ENCODE results near the gene CLTC. TPM values are rescaled to one million over a fixed set of nuclear protein-coding genes. Genes with fewer than 3 reads are reported as not detected.

CLTC gene
- total RNA-seq, 2 experiments from 2014 or later = 181 to 183 TPM

GRCh38 chr17:59707971-59708430, 88.3 kb downstream of the CLTC start:
- ChIA-PET POLR2A (interaction anchor here (0.5 to 1.8 kb wide), 7 partner anchors 40 to 472 kb away, joined by 3 to 9 read pairs (median 4); partner anchors contain the start of gene CLTC), CTCF (interaction anchor here (0.6 to 1.5 kb wide), 4 partner anchors 38 to 152 kb away, joined by 3 to 5 read pairs (median 4); no protein-coding TSS in a partner anchor)

GRCh38 chr17:59711936-59712335, 92.2 kb downstream of the CLTC start:
- ChIA-PET POLR2A (no interaction called here), CTCF (no interaction called here)

DNA sequence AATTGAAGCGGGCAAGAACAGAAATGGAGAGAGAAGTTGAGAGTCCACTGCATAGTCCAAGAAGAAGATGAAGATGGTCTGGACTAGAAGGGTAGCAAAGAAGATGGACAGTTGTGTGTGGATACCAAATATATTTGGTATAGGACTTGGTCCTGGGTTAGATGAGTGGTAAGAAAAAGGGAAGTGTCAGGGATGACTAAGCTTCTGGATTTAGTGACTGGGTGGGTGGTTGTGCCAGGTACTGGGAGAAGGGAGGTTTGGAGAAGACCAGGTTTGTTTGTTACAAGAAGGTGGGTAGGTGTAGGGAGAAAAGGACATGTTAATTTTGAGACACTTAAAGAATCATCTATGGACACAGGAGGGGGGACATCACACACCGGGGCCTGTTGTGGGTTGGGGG, 93.2 kb downstream of the CLTC start:
- POLR2A ChIA-PET = no interaction called here
- CTCF ChIA-PET = no interaction called here

GRCh38 chr17:59714255-59714654, 94.6 kb downstream of the CLTC start:
- ChIA-PET POLR2A (no interaction called here), CTCF (interaction anchor here (0.7 kb wide), 1 partner anchor 10 kb away, joined by 4 read pairs; no protein-coding TSS in a partner anchor)

DNA sequence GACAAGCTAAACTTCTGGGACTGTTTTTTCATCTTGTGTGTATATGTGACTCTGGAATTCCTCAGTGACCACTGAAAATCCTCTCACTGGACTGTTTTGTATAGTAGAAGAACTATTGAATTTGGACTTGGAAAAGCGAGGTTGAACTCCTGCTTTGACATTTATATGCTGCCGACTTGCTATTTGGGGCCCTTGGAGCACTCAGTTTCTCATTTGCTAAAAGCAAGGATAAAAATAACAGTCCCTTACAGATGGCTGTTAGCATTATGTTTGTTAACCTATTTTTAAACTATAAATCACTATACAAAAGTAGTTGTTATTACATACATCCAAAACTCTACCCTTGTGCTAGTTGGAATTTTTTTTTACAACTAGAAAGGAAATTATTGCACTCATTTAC, 96.7 kb downstream of the CLTC start:
- POLR2A ChIA-PET = no interaction called here
- CTCF ChIA-PET = no interaction called here

DNA sequence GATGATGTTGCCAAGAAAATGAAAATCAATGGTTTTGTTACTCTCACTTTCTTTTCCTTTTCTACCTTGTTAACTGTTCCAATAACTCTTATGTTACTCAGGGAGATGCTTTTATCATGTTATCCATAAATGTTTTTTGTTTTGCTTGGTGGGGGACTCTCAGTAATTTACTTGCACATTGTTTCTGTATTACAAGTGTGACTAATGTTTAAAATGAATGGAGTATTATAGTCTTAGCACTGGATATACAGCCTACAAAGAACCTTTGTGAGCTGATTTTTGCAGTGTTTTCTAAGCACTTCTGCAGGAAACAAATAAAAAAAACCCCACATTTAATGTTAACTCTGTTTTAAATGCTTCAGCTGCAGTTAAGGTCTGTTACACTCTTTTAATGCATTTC, 99.8 kb downstream of the CLTC start:
- CTCF ChIA-PET = no interaction called here
- POLR2A ChIA-PET = no interaction called here

DNA sequence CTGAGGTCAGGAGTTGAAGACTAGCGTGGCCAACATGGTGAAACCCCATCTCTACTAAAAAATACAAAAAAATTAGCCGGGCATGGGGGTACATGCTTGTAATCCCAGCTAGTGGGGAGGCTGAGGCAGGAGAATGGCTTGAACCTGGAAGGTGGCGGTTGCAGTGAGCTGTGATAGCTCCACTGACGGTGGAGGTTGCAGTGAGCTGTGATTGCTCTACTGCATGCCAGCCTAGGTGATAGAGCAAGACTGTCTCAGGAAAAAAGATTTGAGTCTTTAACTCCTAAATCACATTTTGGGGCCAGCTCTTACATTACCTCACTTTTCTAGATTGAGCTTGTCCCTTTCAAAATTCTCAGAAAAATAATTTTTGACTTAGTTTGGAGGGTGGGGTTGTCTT, 102.9 kb downstream of the CLTC start:
- ChIA-PET POLR2A (no interaction called here), CTCF (no interaction called here)

DNA sequence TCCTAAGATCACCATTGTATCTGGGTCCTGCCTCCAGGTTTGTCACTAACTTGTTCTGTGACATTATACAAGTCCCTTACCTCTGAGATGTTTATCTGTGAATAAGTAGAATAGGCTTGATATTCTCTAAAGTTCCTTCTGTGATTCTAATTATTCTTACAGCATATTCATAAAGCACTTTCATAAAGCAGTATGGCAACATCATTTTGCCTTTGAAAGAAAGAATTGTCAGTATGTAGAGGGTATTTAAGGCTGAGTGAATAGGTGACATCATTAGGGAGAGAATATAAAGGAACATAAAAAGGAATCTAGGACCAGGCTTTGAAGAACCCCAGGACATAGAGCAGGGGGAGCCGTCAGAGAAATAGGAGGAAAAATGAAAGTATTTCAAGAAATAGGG, 103.3 kb downstream of the CLTC start:
- ChIA-PET POLR2A (no interaction called here), CTCF (no interaction called here)

GRCh38 chr17:59723607-59724006, 103.9 kb downstream of the CLTC start:
- ChIA-PET POLR2A (no interaction called here), CTCF (interaction anchor here (1.0 kb wide), 1 partner anchor 194 kb away, joined by 3 read pairs; no protein-coding TSS in a partner anchor)

DNA sequence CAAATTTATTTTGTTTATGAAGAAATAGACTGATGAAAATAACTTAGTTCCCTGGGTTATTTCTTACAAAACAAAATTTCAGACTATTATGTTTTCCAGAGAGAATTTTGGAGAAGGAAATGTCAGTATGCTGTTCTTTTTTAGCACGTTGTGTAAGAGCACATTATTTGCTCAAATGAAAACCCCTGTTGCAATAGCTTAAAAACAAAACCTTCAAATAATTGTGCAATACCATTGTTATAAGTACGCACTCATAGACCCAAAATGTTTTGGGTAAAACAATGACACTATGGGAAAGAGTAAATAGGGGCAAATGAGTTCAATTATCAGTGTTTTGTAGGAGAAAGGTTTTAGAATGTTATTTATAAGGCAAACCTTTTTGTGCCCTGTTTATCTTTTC, 106.0 kb downstream of the CLTC start:
- ChIA-PET POLR2A (no interaction called here), CTCF (interaction anchor here (0.9 kb wide), 1 partner anchor 134 kb away, joined by 3 read pairs; no protein-coding TSS in a partner anchor)

GRCh38 chr17:59727817-59728533, 108.3 kb downstream of the CLTC start:
- ChIA-PET CTCF (no interaction called here), POLR2A (interaction anchor here (0.7 kb wide), 1 partner anchor 126 kb away, joined by 3 read pairs; no protein-coding TSS in a partner anchor)

DNA sequence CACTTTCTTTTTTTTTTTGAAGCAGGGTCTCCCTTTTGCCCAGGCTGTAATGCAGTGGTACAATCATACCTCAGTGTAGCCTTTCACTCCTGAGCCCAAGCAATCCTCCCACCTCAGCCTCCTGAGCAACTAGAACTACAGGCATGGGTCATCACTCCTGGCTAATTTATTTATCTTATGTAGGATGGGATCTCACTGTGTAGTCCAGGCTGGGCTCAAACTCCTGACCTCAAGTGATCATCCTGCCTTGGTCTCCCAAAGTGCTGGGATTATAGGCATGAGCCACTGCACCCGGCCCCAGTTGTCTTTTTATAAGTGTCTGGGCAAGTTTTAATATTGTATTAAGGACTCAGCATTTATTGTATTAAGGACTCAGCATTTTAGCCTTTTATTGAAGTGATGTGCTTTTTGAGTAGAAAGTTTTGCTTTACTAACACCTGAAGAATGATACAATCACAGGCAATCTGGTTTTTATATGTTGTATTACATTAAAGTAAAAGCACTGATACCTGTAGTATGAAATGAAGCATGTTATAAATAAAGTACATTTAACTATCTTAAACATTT, 110.7 kb downstream of the CLTC start:
- ChIA-PET POLR2A (no interaction called here), CTCF (no interaction called here)

DNA sequence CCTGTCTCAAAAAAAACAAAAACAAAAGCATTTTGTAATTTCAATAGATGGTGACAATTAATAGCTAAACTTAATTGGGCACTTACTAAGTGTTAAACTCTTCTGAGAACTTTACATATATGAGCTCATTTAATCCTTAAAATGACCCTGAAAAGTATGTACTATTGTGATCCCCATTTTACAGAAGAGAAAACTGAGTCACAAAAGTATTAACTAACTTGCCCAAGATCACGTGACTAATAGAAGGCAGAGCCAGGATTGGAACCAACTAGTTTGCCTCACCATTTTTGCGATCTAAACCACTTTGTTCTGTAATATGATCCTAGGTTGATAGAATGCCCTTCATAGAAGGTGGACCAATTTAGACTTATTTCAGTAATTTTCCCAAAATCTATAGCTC, 114.0 kb downstream of the CLTC start:
- ChIA-PET CTCF (interaction anchor here (0.6 to 1.4 kb wide), 4 partner anchors 13 to 502 kb away, joined by 3 to 6 read pairs (median 4); no protein-coding TSS in a partner anchor), POLR2A (interaction anchor here (0.5 kb wide), 1 partner anchor 973 kb away, joined by 5 read pairs; no protein-coding TSS in a partner anchor)

DNA sequence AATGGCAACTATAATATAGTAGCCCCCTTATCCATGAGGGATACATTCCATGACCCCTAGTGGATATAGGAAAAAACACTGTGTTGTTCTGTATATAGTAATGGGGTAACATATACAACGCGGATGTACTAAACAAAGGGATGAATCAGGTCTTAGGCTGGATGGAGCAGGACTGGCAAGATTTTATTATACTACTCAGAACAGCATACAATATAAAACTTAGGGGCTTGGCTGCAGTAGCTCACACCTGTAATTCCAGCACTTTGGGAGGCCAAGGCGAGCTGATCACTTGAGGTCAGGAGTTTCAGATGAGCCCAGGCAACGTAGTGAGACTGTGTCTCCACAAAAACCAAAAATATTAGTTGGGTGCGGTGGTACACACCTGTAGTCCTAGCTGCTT, 114.5 kb downstream of the CLTC start:
- ChIA-PET CTCF (interaction anchor here (0.6 to 1.4 kb wide), 4 partner anchors 12 to 306 kb away, joined by 3 to 6 read pairs (median 4); no protein-coding TSS in a partner anchor), POLR2A (no interaction called here)

- CTCF ChIA-PET = no interaction called here
These were observed 117.6 kb downstream of the CLTC start for GRCh38 chr17:59737324-59737723.

GRCh38 chr17:59743842-59744241, 124.1 kb downstream of the CLTC start:
- POLR2A ChIA-PET = no interaction called here
- CTCF ChIA-PET = interaction anchor here (0.9 kb wide), 1 partner anchor 115 kb away, joined by 3 read pairs; no protein-coding TSS in a partner anchor

More at GRCh38 chr17:59737324-59737723, 117.6 kb downstream of the CLTC start:
- POLR2A ChIA-PET = no interaction called here

DNA sequence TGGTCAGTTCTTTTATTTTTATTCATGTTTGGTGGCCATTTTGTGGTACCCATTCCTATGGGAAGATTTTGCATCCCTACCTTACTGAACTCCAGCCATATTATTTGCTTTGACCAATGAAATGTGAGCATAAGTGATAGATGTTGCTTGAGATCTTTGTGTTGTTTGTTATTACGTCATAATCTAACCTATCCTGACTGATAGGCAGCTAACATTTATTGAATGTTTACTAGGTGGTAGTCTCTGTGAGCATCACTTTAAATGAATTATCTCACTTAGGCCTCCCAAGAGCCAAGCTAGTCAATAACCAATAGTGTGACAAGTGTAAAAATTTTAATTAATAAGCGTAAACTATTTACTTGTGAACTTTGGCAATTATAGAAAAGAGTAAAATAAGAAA, 125.3 kb downstream of the CLTC start:
- CTCF ChIA-PET = interaction anchor here (0.6 to 1.0 kb wide), 2 partner anchors 104 to 200 kb away, joined by 3 read pairs; no protein-coding TSS in a partner anchor
- POLR2A ChIA-PET = no interaction called here
